Panc1 (cell line): ENCODE data around the gene ZAR1.
"Not testable (repeated sequence)": the region's sequence is repeated elsewhere in the genome, so short reads cannot be mapped to it uniquely, and the experiment has no call there.

Experiments
- CTCF ChIP-seq: fragments of 450-650 bp; IDR thresholded peaks from 2 replicates; pipeline ENCODE4 v1.5.1; 2017; ENCODE audit warnings: mild to moderate bottlenecking
- POLR2AphosphoS5 ChIP-seq: IDR thresholded peaks from 2 replicates; pipeline ENCODE4 v1.6.1; 2012; ENCODE audit warnings: mild to moderate bottlenecking, low read depth, low read length, moderate library complexity
- SIN3A ChIP-seq: IDR thresholded peaks from 2 replicates; pipeline ENCODE4 v1.6.1; 2012; ENCODE audit warnings: low read depth, mild to moderate bottlenecking, low read length, moderate library complexity, borderline replicate concordance; ENCODE audit not compliant: insufficient read depth
- TCF7L2 ChIP-seq: IDR thresholded peaks from 2 replicates; pipeline ENCODE4 v1.6.1; 2011; ENCODE audit warnings: mild to moderate bottlenecking, low read depth, low read length, inconsistent platforms

- not testable (repeated sequence) for TF ChIP-seq CTCF, SIN3A, POLR2AphosphoS5, TCF7L2
Observed at GRCh38 chr4:48440914-48441313, 49.1 kb upstream of the ZAR1 start.
